DLD1 (cell line): Measurements from ENCODE around the gene CRAMP1.
"Not testable (repeated sequence)": the region's sequence is repeated elsewhere in the genome, so short reads cannot be mapped to it uniquely, and the experiment has no call there.

Source experiments
- in situ Hi-C: cut with HindIII; loops from 2 replicates; pipeline ENCODE4 v1.10.0; 2017; ENCODE audit warnings: low sequenced_read_pairs

CRAMP1 gene

GRCh38 chr16:1595511-1595910 is 16.6 kb upstream of the CRAMP1 start:
- in situ Hi-C loops = not testable (repeated sequence)

DNA sequence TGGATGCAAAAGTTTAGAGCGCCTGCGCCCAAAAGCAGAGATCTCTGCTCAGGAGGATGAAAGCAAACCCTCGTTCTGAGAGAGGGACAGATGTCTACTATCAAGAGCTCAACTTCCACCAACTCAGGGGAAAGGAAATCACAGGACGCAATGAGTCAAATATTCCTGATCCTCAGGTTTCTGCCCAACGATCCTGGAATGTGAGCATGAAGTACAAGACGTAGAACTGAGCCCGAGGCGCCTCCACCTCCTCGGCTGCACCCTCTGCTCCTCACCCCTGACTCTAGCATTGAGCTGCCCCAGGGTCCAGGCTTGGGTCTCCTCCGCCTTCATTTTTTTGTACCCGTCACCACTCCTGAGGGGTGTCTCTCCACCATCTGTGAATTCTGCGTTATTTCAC is 15.6 kb upstream of the CRAMP1 start:
- in situ Hi-C loops = no loop called here

- in situ Hi-C loops = no loop called here
Measured at GRCh38 chr16:1597154-1597553, 15.0 kb upstream of the CRAMP1 start.

- in situ Hi-C loops = no loop called here
Measured at GRCh38 chr16:1601031-1601430, 11.1 kb upstream of the CRAMP1 start.

DNA sequence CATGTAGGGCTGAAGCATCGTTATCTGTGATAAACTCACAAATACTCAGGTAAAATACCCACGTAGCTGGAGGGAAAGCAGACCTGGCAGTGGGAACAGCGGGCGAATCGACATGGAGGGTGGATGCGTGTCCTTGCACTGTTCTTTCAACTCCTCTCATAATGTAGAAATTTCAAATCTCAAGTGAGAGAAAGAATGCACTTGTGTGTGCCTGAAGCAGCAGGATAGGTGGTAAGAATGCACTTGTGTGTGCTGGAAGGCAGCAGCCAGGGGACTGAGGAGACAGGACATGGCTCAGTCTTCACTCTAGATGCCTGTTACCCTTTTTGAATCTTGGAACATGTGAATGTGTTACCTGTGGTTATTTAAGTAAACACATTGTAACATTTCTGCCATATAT is 10.7 kb upstream of the CRAMP1 start:
- in situ Hi-C loops = no loop called here

- in situ Hi-C loops = no loop called here
Measured at GRCh38 chr16:1602285-1602684, 9.9 kb upstream of the CRAMP1 start.

- in situ Hi-C loops = no loop called here
Measured at GRCh38 chr16:1606774-1607173, 5.4 kb upstream of the CRAMP1 start.

DNA sequence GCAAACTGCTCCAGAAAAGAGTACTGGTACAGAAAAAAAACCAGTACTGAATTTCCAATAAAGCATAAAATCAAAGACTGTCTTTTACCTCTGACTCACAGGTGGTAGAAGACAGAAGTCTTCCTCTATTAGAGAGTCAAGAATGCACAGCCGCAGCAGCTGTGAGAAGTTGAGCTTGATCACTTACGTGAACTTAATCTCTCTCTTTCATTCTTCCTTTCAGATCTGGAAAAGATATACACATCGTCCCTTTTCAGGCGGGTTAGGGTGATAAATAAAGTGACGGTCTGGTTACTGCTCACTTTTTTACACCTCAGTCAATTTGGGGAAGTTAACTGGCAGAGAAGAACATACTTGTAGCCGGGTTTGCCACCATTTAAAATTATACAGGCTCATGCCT is 4.2 kb upstream of the CRAMP1 start:
- in situ Hi-C loops = no loop called here

- in situ Hi-C loops = no loop called here
Measured at GRCh38 chr16:1610071-1610898, 1.9 kb upstream of the CRAMP1 start.

DNA sequence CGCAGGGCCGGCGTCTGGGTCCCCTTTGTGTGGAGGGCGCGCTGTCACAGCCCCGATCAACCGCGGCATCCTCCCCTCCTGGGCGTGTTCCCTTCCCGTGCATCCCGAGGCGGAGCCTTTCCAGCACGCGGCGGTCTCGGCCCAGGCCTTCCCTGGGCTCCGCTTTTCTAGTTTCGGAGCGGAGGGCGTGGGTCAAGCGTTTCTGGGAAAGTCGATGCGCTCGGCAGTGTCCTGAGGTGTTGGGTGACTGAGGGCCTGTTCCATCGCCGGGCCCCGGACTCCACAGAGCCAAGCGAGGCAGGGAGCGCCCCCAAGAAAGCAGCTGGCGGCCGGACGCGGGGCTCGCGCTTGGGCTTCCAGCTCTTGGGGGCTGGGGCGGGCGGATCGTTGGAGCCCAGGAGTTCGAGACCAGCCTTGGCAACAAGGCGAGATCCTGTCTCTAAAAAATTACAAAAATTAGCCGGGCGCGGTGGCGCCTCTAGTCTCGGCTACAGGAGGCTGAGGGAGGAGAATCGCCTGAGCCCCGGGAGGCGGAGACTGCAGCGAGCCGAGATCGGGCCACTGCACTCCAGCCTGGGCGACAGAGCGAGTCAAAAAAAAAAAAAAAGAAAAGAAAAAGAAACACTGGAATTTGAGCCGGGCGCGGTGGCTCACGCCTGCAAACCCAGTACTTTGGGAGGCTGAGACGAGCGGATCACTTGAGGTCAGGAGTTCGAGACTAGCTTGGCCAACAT is 1.1 kb upstream of the CRAMP1 start:
- in situ Hi-C loops = no loop called here

DNA sequence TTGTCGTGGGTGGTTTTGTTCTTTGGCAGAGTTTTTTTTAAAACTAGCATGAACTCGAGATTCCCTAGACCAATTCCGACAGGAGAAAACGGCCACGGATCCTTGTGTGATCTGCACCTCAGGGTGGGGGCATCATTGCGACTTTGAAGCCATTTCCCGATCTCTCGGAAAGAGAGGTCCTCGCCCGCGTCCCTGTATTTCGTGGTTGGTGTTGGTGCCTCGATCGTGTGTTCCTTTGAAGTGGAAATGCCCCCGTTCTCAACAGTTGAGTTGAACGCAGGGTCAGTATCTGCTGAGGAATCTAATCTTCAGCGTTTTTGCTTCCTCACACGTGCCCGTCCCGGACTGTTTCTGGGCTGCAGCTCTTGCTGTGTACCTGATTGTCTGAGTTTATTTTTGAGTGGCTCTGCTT is 1.1 kb downstream of the CRAMP1 start:
- in situ Hi-C loops = no loop called here

DNA sequence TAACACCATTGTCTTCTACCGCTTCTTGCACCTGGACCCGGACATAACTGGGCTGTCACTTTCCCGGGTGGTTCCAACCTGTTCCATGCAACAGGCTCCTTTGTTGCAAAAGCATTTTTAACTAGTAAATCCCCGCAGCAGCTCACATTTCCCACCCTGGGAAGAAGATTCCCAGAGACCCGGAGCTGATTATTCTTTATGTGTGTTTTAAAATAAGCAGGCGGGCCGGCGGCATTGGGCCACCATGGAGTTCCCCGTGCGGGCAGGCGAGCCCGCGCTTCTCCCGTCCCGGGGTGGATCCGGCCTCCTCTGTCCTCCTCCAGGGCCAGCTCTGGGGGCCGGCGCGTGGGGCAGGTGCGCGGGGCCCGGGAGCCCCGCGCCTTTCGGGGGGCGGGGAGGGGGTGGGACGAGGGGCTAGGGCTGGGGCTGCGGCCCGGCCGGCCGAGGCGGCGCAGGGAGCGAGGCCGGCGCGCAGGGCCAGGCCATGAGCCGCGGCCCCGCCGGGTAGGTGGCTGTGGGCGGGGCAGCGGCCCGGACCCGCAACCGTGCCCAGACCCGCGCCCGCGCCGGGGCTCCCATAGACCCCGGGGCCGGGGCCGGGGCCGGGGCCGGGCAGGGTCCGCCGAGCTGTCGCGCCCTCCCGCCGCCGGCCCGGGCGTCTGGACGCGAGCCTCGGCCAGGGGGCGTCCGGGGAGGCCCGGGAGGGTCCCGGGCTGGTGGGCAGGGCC is 1.7 kb downstream of the CRAMP1 start:
- in situ Hi-C loops = no loop called here

DNA sequence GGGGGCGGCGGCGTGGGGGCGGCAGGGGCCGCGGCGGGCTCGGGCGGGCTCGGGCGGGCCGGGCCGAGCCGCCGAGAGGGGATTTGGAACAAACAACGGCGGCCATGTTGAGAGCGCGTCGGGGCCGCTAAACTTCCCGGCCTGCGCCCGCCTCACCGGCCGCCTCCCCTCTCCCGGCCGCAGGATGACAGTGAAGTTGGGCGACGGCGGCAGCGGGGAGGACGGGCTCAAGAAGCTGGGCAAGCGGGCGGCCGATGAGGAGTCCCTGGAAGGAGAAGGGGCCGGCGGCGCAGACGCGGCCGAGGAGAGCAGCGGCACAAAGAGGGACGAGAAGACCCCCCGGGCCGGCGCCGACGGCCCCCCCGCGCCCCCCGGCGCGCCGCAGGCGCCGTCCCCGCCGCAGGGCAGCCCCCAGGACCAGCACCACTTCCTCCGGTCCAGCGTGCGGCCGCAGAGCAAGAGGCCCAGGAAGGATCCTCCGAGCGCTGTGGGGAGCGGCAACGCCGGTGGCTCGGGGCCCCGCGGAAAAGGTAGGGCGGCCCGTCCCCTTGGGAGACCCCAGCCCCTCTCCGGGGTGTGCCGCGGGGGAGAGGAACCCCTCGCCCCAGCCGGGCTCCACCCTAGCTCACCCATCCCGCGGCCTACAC is 2.4 kb downstream of the CRAMP1 start:
- in situ Hi-C loops = no loop called here

DNA sequence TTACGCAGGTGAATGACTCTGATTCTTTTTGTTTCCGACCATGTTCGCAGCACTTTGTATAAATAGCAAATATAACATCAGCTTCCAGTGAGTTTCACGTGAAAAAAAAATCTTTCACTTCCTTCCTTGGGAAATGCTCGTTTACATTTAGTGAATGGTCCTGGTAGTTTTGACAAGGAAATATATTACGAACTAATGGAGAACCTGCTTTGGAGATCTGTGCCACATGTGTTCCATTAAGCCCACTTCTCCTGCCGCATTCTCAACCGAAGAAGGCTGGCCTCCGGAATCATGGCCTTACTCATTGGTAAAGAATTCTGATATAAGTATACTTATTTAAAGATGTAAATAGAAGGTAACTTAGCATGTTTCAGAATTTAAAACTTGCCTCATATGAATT is 3.6 kb downstream of the CRAMP1 start:
- in situ Hi-C loops = no loop called here

DNA sequence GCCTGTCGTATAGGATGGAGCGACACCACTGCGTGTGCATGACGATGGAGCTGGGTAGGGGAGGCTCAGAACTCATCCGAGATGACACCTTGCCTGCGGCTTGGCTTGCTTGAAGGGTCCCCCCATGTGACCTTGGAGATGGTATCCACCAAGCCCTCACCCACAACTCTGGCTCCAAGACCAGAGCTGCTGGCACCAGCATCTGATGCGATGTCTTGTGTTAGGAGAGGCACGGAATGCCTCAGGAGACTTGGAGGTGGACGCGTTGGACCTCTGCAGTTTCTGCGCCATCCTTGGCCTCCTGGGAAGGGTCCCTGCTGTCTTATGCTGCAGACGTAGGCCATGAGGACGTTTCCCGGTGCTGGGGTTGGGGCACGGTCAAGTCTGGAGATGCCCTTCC is 7.8 kb downstream of the CRAMP1 start:
- in situ Hi-C loops = no loop called here

GRCh38 chr16:1620391-1620790 is 8.2 kb downstream of the CRAMP1 start:
- in situ Hi-C loops = no loop called here

GRCh38 chr16:1621851-1622250 is 9.7 kb downstream of the CRAMP1 start:
- in situ Hi-C loops = no loop called here

- in situ Hi-C loops = no loop called here
Measured at GRCh38 chr16:1626327-1626726, 14.2 kb downstream of the CRAMP1 start.

DNA sequence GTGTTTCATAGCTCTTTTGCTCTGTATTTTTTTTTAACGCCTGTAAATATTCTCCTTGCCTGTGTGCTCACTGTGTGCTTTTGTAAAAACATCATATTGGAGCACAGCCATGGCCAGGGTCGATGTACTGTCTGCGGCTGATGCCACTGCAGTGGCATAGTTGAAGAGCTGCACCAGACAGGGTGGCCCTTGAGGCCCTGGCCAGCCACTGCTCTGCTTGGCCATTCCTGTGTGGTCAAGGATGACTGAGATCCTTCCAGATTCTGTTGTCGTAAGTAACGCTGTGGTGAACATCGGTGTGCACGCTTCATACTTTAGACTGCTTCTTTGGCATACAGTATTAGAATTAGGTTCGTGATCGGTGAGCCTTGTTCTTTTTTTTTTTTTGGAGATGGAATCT is 14.6 kb downstream of the CRAMP1 start:
- in situ Hi-C loops = no loop called here

DNA sequence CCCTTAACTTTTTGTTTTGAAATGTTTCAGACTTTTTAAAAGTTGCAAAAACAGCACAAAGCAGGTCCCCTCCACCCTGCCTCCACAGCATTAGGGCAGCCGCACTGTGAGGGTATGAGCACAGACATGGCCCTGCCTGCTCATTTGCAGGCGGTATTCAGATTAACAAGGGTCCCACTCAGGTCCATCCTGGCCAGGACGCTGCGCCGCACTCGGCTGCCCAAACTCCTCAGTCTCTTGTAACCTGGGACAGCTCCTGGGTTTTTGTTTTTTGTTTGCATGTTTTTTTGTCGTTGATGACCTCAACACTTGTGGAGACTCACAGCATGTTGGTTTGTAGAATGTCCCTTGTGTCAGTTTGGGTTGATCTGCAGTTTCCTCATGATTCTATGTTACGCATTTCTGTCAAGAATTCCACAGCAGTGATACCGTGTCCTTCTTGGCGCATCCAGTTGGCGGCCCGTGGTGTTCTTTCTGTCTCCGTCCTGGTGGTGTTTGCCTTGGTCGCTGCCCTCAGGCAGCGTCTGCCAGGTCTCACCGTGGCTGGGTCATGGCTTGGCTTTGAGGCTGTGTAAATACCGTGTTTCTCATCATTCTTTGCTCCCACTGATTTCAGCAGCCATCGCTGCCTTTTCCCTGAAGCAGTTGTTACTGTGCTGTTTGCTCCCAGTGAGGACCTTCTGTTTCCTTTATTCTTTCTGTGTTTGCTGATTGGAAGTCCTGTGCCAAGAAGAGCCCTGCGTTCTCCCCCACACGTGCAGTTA is 18.5 kb downstream of the CRAMP1 start:
- in situ Hi-C loops = no loop called here
